Gastrocnemius medialis (tissue), 4 donors: ENCODE measurements around the gene SLC12A2.

Source experiments
- CTCF ChIP-seq, 5 experiments: fragments of 450-650 bp in 3 of 5; fragments of 200-600 bp in 2 of 5; sonication (generic) in 2 of 5; IDR thresholded peaks in 4 of 5; conservative IDR thresholded peaks in 1 of 5; 1 replicate in 4 of 5; 2 replicates in 1 of 5; pipeline ENCODE4 v1.5.1; 2016 to 2019; ENCODE audit warnings: antibody characterized with exemption in 5 of 5, mild to moderate bottlenecking in 3 of 5, moderate library complexity in 3 of 5
- POLR2A ChIP-seq, 2 donors: fragments of 450-650 bp; IDR thresholded peaks; one replicate each; pipeline ENCODE4 v1.6.1; 2017; ENCODE audit warnings: antibody characterized with exemption in 2 of 2, mild to moderate bottlenecking in 2 of 2, moderate library complexity in 2 of 2

GRCh38 chr5:128092144-128092543 is 8.6 kb downstream of the SLC12A2 start:
- TF ChIP-seq CTCF (IDR thresholded peaks at IDR 0.05 in 4 of 5, conservative IDR thresholded peaks at IDR 0.05 in 1 of 5) (no peak), POLR2A (IDR thresholded peaks at IDR 0.05) (no peak)
